ENCODE results near the gene ZHX3. TPM values are rescaled to one million over a fixed set of nuclear protein-coding genes. Genes with fewer than 3 reads are reported as not detected.

Gene ZHX3
- total and polyA plus RNA-seq, 2 donors from 2014 or later, result 24.7 to 153 TPM

GRCh38 chr20:41228858-41229257 lies 88.7 kb downstream of the ZHX3 start:
- intact Hi-C loops (cut with DNase I), result no loop called here
- TF ChIP-seq CTCF (IDR thresholded peaks at IDR 0.05; ENCODE audit: borderline replicate concordance, extremely low read depth, insufficient read depth), result no peak
- Histone ChIP-seq H3K9ac (ENCODE audit: low read length in 3 of 3) (no peak overlapping the region), H3K27me3 (ENCODE audit: control insufficient read depth, insufficient read depth, low read length) (no peaks in the 10 kb centered on the region), H3K27ac (ENCODE audit: low read depth in 2 of 2, low read length in 2 of 2) (no peak overlapping the region), H3K36me3 (ENCODE audit: control insufficient read depth in 2 of 3, insufficient read depth in 3 of 3, low read length in 3 of 3) (no peaks in the 10 kb centered on the region), H3K4me3 (ENCODE audit: low read length in 3 of 3) (no peak overlapping the region), H3K9me3 (ENCODE audit: control insufficient read depth in 2 of 3, insufficient read depth in 1 of 3, low read length in 3 of 3) (no peaks in the 10 kb centered on the region), H3K4me1 (ENCODE audit: control insufficient read depth in 2 of 3, insufficient read depth in 2 of 3, low read depth in 1 of 3, low read length in 3 of 3) (peaks cover 2 to 15% (median 12%) of the 10 kb centered on the region in 3 donors)
- DNase-seq (no peak), FAIRE-seq (no peak)

GRCh38 chr20:41226426-41226825 lies 91.1 kb downstream of the ZHX3 start:
- FAIRE-seq, result no peak
- intact Hi-C loops (cut with DNase I), result no loop called here
- Histone ChIP-seq H3K4me3 (ENCODE audit: low read length in 3 of 3) (no peak overlapping the region), H3K27me3 (ENCODE audit: control insufficient read depth, insufficient read depth, low read length) (no peaks in the 10 kb centered on the region), H3K9ac (ENCODE audit: low read length in 3 of 3) (no peak overlapping the region), H3K4me1 (ENCODE audit: control insufficient read depth in 2 of 3, insufficient read depth in 2 of 3, low read depth in 1 of 3, low read length in 3 of 3) (peaks cover 0 to 2% (median 2%) of the 10 kb centered on the region in 3 donors), H3K36me3 (ENCODE audit: control insufficient read depth in 2 of 3, insufficient read depth in 3 of 3, low read length in 3 of 3) (no peaks in the 10 kb centered on the region), H3K9me3 (ENCODE audit: control insufficient read depth in 2 of 3, insufficient read depth in 1 of 3, low read length in 3 of 3) (no peaks in the 10 kb centered on the region), H3K27ac (ENCODE audit: low read depth in 2 of 2, low read length in 2 of 2) (no peak overlapping the region)
- no peak for DNase-seq
- TF ChIP-seq CTCF (IDR thresholded peaks at IDR 0.05; ENCODE audit: borderline replicate concordance, extremely low read depth, insufficient read depth), result no peak

- DNase-seq (no peak), FAIRE-seq (no peak)
- Histone ChIP-seq H3K27me3 (ENCODE audit: control insufficient read depth, insufficient read depth, low read length) (no peaks in the 10 kb centered on the region), H3K27ac (ENCODE audit: low read depth in 2 of 2, low read length in 2 of 2) (no peak overlapping the region), H3K9me3 (ENCODE audit: control insufficient read depth in 2 of 3, insufficient read depth in 1 of 3, low read length in 3 of 3) (no peaks in the 10 kb centered on the region), H3K36me3 (ENCODE audit: control insufficient read depth in 2 of 3, insufficient read depth in 3 of 3, low read length in 3 of 3) (no peaks in the 10 kb centered on the region), H3K4me1 (ENCODE audit: control insufficient read depth in 2 of 3, insufficient read depth in 2 of 3, low read depth in 1 of 3, low read length in 3 of 3) (peaks cover 0 to 2% (median 2%) of the 10 kb centered on the region in 3 donors), H3K9ac (ENCODE audit: low read length in 3 of 3) (no peak overlapping the region), H3K4me3 (ENCODE audit: low read length in 3 of 3) (no peak overlapping the region)
- intact Hi-C loops (cut with DNase I), result no loop called here
- TF ChIP-seq CTCF (IDR thresholded peaks at IDR 0.05; ENCODE audit: borderline replicate concordance, extremely low read depth, insufficient read depth), result no peak
Observed at GRCh38 chr20:41225091-41225490, 92.4 kb downstream of the ZHX3 start.

- no peaks in the 10 kb centered on the region for H3K36me3 ChIP-seq (ENCODE audit: control insufficient read depth in 2 of 3, insufficient read depth in 3 of 3, low read length in 3 of 3)
- intact Hi-C loops (cut with DNase I), result no loop called here
- FAIRE-seq (no peak), DNase-seq (no peak)
- no peak overlapping the region for H3K4me3 ChIP-seq (ENCODE audit: low read length in 3 of 3)
- no peaks in the 10 kb centered on the region for H3K9me3 ChIP-seq (ENCODE audit: control insufficient read depth in 2 of 3, insufficient read depth in 1 of 3, low read length in 3 of 3)
- H3K27ac ChIP-seq (ENCODE audit: low read depth in 2 of 2, low read length in 2 of 2), result no peak overlapping the region
- no peaks in the 10 kb centered on the region for H3K27me3 ChIP-seq (ENCODE audit: control insufficient read depth, insufficient read depth, low read length)
- H3K4me1 ChIP-seq (ENCODE audit: control insufficient read depth in 2 of 3, insufficient read depth in 2 of 3, low read depth in 1 of 3, low read length in 3 of 3), result peaks cover 0 to 2% (median 2%) of the 10 kb centered on the region in 3 donors
- no peak for TF ChIP-seq CTCF (IDR thresholded peaks at IDR 0.05; ENCODE audit: borderline replicate concordance, extremely low read depth, insufficient read depth)
- no peak overlapping the region for H3K9ac ChIP-seq (ENCODE audit: low read length in 3 of 3)
Observed at GRCh38 chr20:41224281-41224680, 93.2 kb downstream of the ZHX3 start.

Measured in kidney (tissue), 14 donors.